22Rv1 (cell line): ENCODE data around the gene IGF1R.

ENCODE experiments used
- CTCF ChIP-seq: fragments of 450-650 bp; IDR thresholded peaks from 2 replicates; pipeline ENCODE4 v1.5.1; 2017; ENCODE audit warnings: mild to moderate bottlenecking
- ZFX ChIP-seq: fragments of 450-650 bp; IDR thresholded peaks from 2 replicates; pipeline ENCODE4 v1.6.1; 2017; ENCODE audit warnings: antibody characterized with exemption, borderline replicate concordance

GRCh38 chr15:98776607-98777281 lies 128.4 kb downstream of the IGF1R start:
- no peak for TF ChIP-seq CTCF
- TF ChIP-seq ZFX = no peak
